Non-pigmented ciliary epithelial cell (primary cell): ENCODE results near the gene GPC2.
"Not testable (repeated sequence)": the region's sequence is repeated elsewhere in the genome, so short reads cannot be mapped to it uniquely, and the experiment has no call there.

Experiments
- DNase-seq: peaks from one replicate; pipeline ENCODE4 v3.0.0-alpha.2; 2010; ENCODE audit warnings: low read depth

GPC2 gene

DNA sequence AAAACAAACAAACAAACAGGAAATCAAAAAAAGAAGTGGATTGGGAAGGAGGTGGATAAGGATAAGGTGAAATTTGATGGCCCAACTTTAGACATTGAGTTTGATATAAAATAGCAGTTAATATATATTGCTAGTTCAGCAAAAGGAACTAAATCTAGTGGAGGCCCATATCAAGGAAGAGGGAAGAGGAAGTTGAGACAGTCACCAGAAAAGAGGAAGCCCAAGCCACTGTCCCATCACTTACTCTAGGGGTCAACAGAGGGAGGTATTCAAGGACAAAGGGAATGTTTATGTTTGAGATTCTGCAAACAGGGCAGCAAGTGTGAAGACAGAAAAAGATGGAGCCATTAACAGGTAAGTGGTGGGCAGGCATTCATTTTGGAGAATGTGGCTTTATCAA, 24.8 kb downstream of the GPC2 start:
- DNase-seq, result no peak

DNA sequence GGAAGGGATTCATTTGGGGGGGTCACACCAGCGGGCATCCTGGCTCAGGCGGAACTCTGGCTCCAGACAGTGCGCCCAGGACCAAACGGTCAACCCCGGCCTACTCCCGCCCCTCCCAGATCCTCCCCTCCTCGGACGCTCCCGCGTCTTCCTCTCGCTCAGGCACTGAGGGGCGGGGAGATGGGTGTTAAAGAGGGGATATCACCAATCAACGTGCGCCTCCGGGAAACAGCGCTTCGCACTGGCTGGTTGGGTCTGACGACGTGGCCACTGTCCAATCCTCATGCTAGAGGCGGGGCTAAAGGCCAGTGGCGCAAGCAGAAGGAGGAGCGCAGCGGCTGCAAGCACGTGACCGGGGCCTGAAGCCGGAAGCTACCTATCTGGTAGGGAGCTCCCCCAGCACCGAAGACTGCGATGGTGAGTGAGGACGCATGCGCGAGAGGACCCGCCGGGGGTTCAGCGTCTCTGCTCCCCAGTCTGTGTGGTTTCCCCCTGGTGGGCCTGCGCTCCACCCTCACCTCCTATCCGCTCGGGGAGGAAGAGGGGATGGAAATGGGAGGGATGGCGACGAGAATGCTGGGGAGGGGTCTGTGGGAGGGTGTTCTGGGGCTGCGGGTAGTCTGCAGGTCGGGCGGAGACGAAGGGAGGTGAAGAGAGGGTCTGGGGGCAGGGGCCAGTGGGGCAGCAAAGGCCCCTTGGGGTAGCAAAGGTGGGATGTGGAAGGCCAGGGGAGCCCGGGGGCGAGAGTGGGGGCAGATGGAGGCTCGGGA, 28.4 kb downstream of the GPC2 start, which contains the start of gene LAMTOR4:
LAMTOR4 (plus strand) TSS at position 360 of the 770 bp plus-strand sequence; CDS start at position 415, 55 bp downstream.
- DNase-seq, result peak; percentile 95

DNA sequence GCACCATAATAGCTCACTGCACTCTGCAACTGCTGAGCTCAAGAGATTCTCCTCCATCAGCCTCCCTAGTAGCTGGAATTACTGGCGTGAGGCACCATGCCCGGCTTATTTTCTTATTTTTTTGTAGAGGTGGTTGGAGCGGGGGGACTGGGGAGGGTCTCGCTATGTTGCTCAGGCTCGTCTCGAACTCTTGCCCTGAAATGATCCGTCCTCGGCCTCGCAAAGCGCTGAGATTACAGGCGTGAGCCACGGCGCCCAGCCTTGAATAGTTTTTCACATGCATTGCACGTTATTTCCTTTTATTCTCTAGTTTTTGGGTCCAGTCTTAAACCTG, 29.0 kb downstream of the GPC2 start:
- DNase-seq, result no peak

DNA sequence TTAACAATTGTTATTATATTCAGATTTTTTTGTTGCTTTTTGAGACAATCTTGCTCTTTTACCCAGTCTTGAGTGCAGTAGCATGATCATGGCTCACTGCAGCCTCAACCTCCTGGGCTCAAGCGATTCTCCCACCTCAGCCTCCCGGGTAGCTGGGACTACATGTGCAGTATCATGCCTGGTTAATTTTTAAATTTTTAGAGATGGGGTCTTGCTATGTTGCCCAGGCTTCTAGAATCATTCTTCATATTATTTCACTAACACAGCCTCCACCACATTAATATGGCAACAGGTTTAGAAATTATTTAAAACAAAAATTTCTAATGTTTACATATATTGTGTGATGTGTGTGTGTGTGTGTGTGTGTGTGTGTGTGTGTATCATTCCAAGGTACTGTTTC, 29.9 kb downstream of the GPC2 start:
- DNase-seq, result no peak

DNA sequence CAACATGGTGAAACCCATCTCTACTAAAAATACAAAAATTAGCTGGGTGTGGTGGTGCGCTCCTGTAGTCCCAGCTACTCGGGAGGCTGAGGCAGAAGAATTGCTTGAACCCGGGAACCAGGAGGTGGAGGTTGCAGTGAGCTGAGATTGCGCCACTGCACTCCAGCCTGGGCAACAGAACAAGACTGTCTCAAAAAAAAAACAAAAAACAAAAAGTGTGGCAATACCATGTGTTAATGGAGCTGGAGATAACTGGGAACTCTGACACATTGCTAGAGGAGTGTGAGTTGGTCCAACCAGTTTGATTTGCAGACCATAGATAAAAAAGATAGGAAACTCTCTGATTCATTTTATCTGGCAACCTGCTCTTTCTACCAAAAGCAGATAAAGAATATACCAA, 30.8 kb downstream of the GPC2 start:
- not testable (repeated sequence) for DNase-seq

DNA sequence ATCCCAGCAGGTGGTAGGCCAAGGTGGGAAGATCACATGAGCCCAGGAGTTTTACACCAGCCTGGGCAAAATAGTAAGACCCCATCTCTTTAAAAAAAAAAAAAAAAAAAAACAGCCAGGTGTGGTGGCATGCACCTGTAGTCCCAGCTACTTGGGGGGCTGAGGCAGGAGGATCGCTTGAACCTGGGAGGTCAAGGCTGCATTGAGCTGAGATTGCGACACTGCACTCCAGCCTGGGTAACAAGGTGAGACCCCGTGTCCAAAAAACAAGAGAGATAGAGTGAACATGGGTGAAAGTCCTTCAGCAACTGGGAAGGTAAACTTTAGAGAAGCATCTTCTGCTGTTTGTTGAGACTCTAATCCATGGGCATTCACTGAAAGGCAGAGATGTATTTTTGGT, 34.7 kb downstream of the GPC2 start:
- no peak for DNase-seq

DNA sequence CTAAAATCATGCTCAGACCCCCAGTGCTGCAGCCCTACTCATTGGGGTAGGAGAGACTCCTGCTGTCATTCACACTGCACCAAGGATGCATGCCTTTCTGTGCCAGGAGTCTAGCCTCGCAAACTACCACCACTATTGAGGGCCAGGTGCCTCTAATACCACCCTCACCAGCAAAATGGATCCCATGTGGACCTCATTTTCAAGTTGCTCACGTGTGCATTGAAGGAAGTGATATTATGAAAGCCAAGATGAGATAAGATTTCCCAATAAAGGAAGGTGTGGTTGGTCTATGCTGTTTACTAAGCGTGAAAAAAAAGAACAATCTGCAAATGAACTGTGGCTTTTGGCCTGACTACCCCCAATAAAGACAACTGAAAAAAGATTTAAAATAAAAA, 35.6 kb downstream of the GPC2 start:
- DNase-seq, result no peak

- no peak for DNase-seq
Observed at GRCh38 chr7:100137851-100138760, 39.1 kb downstream of the GPC2 start.

DNA sequence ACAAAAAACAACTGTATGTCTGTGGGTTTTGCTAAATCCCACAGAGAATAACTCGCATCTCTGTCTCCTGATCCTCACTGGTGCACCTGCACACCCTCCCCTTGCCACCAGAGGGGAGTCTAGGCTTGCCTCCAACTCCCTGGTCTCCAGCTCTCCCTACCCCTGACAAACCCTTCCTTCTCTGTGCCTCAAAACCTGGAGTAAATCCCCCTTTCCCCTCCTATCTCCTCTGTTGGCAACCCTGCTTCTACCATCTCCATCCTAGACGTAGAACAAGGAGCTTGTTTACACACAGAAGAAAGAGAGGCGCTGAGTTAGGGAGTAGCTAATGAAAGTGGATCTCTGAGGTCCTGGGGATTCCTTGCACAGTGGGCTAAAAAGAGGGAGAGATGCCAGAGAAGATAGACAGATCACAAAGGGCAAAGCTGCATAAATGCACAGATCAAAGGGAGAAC, 44.5 kb downstream of the GPC2 start:
- DNase-seq, result no peak

DNA sequence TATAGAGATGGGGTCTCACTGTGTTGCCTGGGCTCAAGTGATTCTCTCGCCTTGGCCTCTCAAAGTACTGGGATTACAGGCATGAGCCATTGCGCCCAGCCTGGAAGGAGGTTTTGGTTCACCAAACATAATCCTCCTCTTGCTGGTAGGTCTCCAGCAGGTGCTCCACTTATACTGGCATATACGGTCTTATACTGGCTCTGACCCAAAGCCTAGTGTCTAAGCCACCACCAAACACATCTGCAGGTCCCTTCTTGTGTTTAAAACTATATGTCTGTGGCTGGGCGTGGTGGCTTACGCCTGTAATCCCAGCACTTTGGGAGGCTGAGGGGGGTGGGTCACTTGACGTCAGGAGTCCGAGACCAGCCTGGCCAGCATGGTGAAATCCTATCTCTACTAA, 45.1 kb downstream of the GPC2 start:
- no peak for DNase-seq

DNA sequence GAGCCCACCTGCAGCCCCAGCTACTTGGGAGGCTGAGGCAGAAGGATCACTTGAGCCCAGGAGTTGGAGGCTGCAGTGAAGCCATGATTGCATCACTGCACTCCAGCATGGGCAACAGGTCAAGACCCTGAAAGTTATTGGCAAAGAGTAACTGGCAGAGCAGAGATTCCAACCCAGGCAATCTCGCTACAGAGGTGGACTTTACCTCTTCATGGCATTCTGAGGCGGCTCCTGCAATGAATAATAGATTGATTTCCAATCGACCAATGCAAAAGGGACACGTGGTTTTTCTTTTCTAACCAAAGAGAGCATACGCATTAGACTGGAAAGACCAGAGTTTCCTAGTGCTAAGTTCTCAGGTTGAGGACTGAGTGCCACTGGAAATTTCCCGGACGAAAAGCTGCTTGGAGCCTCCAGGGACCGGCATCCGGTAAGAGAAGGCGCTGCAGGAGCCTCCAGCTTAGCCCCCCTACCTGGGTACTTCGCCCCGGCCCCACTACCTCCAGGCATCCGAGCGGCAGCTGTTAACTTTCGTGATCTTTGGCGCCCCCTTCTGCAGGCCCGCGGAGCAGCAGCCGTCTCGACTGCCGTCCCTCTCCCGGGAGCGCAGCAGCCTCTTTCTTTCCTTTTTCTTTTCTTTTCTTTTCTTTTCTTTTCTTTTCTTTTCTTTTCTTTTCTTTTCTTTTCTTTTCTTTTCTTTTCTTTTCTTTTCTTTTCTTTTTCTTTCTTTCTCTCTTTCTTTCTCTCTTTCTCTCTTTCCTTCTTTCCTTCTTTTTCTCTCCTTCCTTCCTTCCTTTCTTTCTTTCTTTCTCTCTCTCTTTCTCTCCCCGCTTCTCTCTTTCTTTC, 46.4 kb downstream of the GPC2 start:
- DNase-seq, result no peak

GRCh38 chr7:100130220-100130607, 47.0 kb downstream of the GPC2 start:
- DNase-seq, result not testable (repeated sequence)

- DNase-seq, result no peak
Observed at GRCh38 chr7:100128637-100128963, 48.6 kb downstream of the GPC2 start.

DNA sequence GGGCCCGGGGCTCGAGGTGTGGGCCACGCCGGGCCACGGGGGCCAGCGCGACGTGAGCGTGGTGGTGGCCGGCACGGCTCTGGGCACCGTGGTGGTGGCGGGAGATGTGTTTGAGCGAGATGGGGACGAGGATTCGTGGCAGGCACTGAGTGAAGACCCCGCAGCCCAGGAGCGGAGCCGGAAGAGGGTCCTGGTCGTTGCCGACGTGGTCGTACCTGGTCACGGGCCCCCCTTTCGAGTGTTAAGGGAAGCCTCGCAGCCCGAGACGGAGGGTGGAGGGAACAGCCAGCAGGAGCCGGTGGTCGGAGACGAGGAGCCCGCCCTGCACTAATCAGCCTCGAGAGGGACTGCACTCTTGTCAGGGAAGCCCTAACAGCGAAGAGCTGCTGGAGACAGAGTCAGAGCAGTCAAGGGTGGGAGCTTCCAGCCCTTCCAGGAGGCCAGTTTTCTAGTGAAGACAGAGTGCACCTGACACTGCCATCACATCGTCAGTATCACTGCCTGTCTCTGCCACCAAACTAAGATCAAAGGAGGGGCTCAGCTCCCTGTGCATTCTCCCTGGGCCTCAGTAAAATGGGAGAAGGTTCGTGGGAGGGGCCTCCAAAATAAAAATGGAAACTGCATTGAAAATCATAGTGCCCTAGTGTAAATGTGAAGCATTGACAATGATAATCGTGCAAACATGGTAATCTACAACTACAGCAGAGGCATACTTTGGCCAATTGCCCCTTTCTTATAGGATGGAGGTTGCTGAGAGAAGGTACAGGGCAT, 49.1 kb downstream of the GPC2 start:
- DNase-seq, result no peak

DNA sequence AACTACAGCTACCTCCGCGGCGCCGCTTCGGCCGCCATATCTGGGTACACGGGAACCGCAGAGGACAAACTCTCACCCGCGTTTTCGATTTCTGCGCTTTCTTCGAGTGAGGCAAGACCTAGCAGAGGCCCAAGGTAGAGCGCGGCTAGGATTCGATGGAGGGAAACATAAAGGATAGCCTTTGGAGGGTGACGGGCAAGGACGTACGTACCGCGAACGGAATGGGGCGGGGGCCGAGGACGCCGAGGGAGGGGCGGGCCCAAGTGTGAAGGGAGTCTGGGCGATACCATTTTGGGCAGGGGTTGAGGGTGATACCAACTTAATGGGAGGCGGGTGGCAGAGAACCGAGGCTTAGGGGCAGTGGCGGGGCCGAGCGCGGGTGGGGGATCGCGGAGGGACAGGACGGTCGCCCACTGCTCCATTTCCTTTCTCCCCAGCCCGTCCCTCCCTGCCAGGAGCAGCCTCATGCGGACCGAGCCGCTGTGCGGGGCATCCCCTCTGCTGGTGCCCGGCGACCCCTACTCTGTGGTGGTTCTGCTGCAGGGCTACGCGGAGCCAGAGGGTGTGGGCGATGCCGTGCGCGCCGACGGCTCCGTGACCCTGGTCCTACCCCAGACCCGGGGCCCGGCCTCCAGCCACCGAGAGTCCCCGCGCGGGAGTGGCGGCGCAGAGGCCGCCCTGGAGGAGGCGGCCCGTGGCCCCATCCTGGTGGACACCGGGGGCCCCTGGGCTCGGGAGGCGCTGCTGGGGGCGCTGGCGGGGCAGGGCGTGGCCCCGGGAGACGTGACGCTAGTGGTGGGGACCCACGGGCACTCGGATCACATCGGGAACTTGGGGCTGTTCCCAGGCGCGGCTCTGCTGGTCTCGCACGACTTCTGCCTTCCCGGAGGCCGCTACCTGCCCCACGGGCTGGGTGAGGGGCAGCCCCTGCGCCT, 50.0 kb downstream of the GPC2 start, which contains the start of gene MBLAC1:
MBLAC1 (plus strand) TSS at position 37 of the 935 bp plus-strand sequence; CDS start at position 466, 429 bp downstream.
- DNase-seq, result peak; percentile 74

DNA sequence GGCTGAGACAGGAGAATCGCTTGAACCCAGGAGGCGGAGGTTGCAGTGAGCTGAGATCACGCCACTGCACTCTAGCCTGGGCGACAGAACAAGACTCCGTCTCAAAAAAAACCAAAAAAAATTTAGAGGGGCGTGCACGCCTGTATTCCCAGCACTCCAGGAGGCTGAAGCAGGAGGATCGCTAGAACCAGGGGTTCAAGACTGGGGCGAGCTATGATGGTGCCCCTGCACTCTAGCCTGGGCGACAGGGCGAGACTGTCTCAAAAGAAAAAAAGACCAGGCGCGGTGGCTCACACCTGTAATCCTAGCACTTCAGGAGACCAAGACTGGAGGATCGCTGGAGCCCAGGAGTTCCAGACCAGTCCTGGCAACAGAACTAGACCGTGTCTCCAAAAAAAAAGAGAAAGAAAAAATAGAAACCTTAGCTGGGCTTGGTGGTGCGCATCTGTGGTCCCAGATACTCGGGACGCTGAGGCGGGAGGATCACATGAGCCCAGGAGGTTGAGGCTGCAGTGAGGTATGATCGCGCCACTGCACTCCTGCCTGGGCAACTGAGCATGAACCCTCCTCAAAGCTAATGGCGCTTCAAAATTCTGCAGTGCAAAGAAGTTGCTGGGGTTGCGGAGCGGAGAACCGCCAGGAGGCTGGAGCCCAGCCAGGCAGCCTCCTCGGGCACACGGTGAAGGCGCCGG, 50.8 kb downstream of the GPC2 start:
- no peak for DNase-seq

GRCh38 chr7:100124301-100125230, 52.6 kb downstream of the GPC2 start:
- DNase-seq, result no peak

DNA sequence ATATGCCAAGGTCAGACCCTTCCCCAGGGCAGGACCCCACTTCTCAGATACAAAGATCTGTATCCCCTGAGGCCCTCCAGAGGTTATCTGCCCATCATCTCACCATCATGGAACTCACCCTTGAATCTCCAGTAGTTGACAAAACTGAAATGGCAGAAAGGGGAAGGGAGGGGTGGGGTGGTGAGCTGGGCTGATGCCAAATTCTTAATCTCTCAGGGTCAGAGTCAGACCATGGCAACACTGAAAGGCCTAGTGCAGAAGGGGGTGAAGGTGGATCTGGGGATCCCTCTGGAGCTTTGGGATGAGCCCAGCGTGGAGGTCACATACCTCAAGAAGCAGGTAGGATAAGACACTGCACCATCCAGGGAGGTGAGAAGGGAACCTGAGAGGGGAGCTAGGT, 54.6 kb downstream of the GPC2 start:
- DNase-seq, result no peak

DNA sequence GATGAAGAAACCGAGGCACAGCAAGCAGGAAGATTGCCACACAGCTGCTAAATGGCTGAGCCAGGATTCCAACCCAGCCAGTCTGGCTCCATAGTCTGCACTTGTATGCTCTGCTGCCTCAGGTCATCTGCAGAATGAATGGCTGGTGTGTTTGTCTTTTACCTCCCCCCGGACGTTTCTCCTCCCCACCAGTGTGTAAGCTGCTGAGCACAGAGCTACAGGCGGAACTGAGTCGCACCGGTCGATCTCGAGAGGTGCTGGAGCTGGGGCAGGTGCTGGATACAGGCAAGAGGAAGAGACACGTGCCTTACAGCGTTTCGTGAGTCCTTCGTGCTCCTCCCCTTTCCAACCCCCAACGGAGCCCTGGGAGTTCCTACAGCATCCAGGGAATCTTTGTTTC, 55.1 kb downstream of the GPC2 start:
- no peak for DNase-seq
